Measurements from ENCODE around the gene JADE3. TPM values are rescaled to one million over a fixed set of nuclear protein-coding genes. Genes with fewer than 3 reads are reported as not detected.

JADE3 gene
- total RNA-seq, 1 experiment from 2014 or later, result 48.5 TPM

GRCh38 chrX:47061238-47061919 lies 149.2 kb downstream of the JADE3 start:
- intact Hi-C loops (cut with micrococcal nuclease; ENCODE audit: unreplicated experiment), result no loop called here
- DNase-seq (ENCODE audit: low spot score), result no peak
- Histone ChIP-seq H3K27ac (ENCODE audit: low read depth, low read length, poor library complexity, severe bottlenecking) (no peak overlapping the region), H3K9me3 (ENCODE audit: low read depth, low read length, poor library complexity, severe bottlenecking) (no peaks in the 10 kb centered on the region), H3K4me3 (ENCODE audit: low read depth, low read length, poor library complexity, severe bottlenecking) (no peak overlapping the region), H3K27me3 (replicated peaks; ENCODE audit: insufficient read depth, low read depth, low read length, poor library complexity) (peaks cover 4% of the 10 kb centered on the region), H3K36me3 (ENCODE audit: insufficient read depth, low read length, poor library complexity, severe bottlenecking) (no peaks in the 10 kb centered on the region), H3K4me1 (ENCODE audit: insufficient read depth, low read length, poor library complexity, severe bottlenecking) (no peaks in the 10 kb centered on the region)
- POLR2A ChIA-PET (ENCODE audit: low non-redundant PET), result no interaction called here
- TF ChIP-seq EZH2 (IDR thresholded peaks at IDR 0.05; ENCODE audit: borderline replicate concordance, low read depth, low read length, poor library complexity, severe bottlenecking) (no peak), CTCF (conservative IDR thresholded peaks at IDR 0.05; ENCODE audit: low read depth, low read length) (no peak)
- BruUV-seq (replicated peaks), result no TSS peak
- CTCF ChIA-PET, result no interaction called here

GRCh38 chrX:47063179-47063578 lies 151.0 kb downstream of the JADE3 start:
- Histone ChIP-seq H3K4me3 (ENCODE audit: low read depth, low read length, poor library complexity, severe bottlenecking) (no peak overlapping the region), H3K9me3 (ENCODE audit: low read depth, low read length, poor library complexity, severe bottlenecking) (no peaks in the 10 kb centered on the region), H3K4me1 (ENCODE audit: insufficient read depth, low read length, poor library complexity, severe bottlenecking) (no peaks in the 10 kb centered on the region), H3K36me3 (ENCODE audit: insufficient read depth, low read length, poor library complexity, severe bottlenecking) (no peaks in the 10 kb centered on the region), H3K27me3 (replicated peaks; ENCODE audit: insufficient read depth, low read depth, low read length, poor library complexity) (peaks cover 4% of the 10 kb centered on the region), H3K27ac (ENCODE audit: low read depth, low read length, poor library complexity, severe bottlenecking) (no peak overlapping the region)
- no peak for TF ChIP-seq CTCF (conservative IDR thresholded peaks at IDR 0.05; ENCODE audit: low read depth, low read length)
- no peak for TF ChIP-seq EZH2 (IDR thresholded peaks at IDR 0.05; ENCODE audit: borderline replicate concordance, low read depth, low read length, poor library complexity, severe bottlenecking)
- DNase-seq (ENCODE audit: low spot score), result no peak
- CTCF ChIA-PET, result no interaction called here
- intact Hi-C loops (cut with micrococcal nuclease; ENCODE audit: unreplicated experiment), result no loop called here
- no TSS peak for BruUV-seq (replicated peaks)
- POLR2A ChIA-PET (ENCODE audit: low non-redundant PET), result no interaction called here

- TF ChIP-seq EZH2 (IDR thresholded peaks at IDR 0.05; ENCODE audit: borderline replicate concordance, low read depth, low read length, poor library complexity, severe bottlenecking), result no peak
- TF ChIP-seq CTCF (conservative IDR thresholded peaks at IDR 0.05; ENCODE audit: low read depth, low read length), result no peak
- no peaks in the 10 kb centered on the region for H3K9me3 ChIP-seq (ENCODE audit: low read depth, low read length, poor library complexity, severe bottlenecking)
- ChIA-PET POLR2A (ENCODE audit: low non-redundant PET) (no interaction called here), CTCF (no interaction called here)
- H3K4me1 ChIP-seq (ENCODE audit: insufficient read depth, low read length, poor library complexity, severe bottlenecking), result no peaks in the 10 kb centered on the region
- intact Hi-C loops (cut with micrococcal nuclease; ENCODE audit: unreplicated experiment), result no loop called here
- no peaks in the 10 kb centered on the region for H3K27me3 ChIP-seq (replicated peaks; ENCODE audit: insufficient read depth, low read depth, low read length, poor library complexity)
- H3K4me3 ChIP-seq (ENCODE audit: low read depth, low read length, poor library complexity, severe bottlenecking), result no peak overlapping the region
- H3K27ac ChIP-seq (ENCODE audit: low read depth, low read length, poor library complexity, severe bottlenecking), result no peak overlapping the region
- DNase-seq (ENCODE audit: low spot score), result no peak
- no TSS peak for BruUV-seq (replicated peaks)
- no peaks in the 10 kb centered on the region for H3K36me3 ChIP-seq (ENCODE audit: insufficient read depth, low read length, poor library complexity, severe bottlenecking)
These were observed 156.0 kb downstream of the JADE3 start for GRCh38 chrX:47068214-47068613.

Data from A673 (cell line).